GM23338 (cell line): ENCODE results near the gene ERVH48-1.

Experiments
- EZH2 ChIP-seq: fragments of 200-600 bp; sonication (generic); IDR thresholded peaks from one replicate; pipeline ENCODE4 v1.8.0; 2017; ENCODE audit warnings: antibody characterized with exemption, mild to moderate bottlenecking, low read depth; ENCODE audit not compliant: unreplicated experiment
- POLR2AphosphoS5 ChIP-seq: IDR thresholded peaks from 2 replicates; pipeline ENCODE4 v1.6.1; 2016; ENCODE audit warnings: antibody characterized with exemption, low read depth
- TF ChIP-seq, protein P1 (sequence below), 2 experiments: fragments of 200-600 bp in 1 of 2; sonication (generic) in 1 of 2; conservative IDR thresholded peaks; 2 replicates each; pipeline versions ENCODE4 v1.5.1 to v1.6.1; 2016 to 2017; ENCODE audit warnings: antibody characterized with exemption in 2 of 2, low read depth in 2 of 2, mild to moderate bottlenecking in 2 of 2, moderate library complexity in 1 of 2
- TF ChIP-seq, protein P2 (sequence below): fragments of 250-450 bp; sonication (Bioruptor Pico); IDR thresholded peaks from 2 replicates; pipeline ENCODE4 v1.5.0; 2020; ENCODE audit warnings: mild to moderate bottlenecking, moderate library complexity

DNA sequence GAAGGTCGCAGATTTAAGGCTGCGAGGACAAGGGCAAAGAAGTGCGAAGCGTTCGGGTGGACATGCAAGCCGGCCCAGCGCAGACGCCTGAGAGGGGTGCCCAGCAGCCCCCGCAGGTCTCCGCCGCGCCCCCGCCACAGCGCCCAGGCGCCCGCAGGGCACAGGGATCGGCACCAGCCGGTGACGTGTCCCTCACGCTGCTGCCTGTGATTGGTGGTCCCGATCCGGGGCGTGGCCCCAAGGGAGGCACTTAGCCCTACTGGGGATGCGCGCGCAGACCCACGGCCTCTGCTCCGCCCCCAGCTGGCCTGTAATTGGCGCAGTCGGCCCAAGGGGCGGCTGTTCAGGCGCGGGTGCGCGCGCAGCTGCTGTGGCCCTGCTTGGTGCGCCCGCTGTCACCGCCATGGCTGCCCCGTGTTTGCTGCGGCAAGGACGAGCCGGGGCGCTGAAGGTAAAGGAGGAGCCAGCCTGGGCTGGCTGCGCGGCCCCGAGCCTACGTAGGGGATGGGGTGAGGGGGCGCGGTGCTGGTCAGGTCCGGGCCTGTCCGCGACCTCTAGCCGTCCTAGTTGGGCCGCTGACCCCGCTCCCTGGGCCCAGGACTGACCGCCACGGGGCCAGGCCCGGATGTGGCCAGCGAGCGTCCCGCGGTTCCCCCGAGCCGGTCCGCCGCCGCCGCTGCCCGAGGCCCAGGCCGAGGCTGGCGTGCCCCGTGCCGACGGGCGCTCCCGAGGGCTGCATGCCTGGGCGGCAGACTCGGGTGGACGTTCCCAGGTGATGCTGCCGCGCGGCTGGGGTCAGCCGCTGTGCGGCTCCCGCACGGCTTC lies 32.3 kb downstream of the ERVH48-1 start, which contains the start of gene NDUFV3:
- TF ChIP-seq, protein P1, sequence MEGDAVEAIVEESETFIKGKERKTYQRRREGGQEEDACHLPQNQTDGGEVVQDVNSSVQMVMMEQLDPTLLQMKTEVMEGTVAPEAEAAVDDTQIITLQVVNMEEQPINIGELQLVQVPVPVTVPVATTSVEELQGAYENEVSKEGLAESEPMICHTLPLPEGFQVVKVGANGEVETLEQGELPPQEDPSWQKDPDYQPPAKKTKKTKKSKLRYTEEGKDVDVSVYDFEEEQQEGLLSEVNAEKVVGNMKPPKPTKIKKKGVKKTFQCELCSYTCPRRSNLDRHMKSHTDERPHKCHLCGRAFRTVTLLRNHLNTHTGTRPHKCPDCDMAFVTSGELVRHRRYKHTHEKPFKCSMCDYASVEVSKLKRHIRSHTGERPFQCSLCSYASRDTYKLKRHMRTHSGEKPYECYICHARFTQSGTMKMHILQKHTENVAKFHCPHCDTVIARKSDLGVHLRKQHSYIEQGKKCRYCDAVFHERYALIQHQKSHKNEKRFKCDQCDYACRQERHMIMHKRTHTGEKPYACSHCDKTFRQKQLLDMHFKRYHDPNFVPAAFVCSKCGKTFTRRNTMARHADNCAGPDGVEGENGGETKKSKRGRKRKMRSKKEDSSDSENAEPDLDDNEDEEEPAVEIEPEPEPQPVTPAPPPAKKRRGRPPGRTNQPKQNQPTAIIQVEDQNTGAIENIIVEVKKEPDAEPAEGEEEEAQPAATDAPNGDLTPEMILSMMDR (conservative IDR thresholded peaks at IDR 0.05; ENCODE audit: low read depth in 2 of 2) = no peak
- TF ChIP-seq EZH2 (no peak), POLR2AphosphoS5 (peak; percentile 89)
- TF ChIP-seq, protein P2, sequence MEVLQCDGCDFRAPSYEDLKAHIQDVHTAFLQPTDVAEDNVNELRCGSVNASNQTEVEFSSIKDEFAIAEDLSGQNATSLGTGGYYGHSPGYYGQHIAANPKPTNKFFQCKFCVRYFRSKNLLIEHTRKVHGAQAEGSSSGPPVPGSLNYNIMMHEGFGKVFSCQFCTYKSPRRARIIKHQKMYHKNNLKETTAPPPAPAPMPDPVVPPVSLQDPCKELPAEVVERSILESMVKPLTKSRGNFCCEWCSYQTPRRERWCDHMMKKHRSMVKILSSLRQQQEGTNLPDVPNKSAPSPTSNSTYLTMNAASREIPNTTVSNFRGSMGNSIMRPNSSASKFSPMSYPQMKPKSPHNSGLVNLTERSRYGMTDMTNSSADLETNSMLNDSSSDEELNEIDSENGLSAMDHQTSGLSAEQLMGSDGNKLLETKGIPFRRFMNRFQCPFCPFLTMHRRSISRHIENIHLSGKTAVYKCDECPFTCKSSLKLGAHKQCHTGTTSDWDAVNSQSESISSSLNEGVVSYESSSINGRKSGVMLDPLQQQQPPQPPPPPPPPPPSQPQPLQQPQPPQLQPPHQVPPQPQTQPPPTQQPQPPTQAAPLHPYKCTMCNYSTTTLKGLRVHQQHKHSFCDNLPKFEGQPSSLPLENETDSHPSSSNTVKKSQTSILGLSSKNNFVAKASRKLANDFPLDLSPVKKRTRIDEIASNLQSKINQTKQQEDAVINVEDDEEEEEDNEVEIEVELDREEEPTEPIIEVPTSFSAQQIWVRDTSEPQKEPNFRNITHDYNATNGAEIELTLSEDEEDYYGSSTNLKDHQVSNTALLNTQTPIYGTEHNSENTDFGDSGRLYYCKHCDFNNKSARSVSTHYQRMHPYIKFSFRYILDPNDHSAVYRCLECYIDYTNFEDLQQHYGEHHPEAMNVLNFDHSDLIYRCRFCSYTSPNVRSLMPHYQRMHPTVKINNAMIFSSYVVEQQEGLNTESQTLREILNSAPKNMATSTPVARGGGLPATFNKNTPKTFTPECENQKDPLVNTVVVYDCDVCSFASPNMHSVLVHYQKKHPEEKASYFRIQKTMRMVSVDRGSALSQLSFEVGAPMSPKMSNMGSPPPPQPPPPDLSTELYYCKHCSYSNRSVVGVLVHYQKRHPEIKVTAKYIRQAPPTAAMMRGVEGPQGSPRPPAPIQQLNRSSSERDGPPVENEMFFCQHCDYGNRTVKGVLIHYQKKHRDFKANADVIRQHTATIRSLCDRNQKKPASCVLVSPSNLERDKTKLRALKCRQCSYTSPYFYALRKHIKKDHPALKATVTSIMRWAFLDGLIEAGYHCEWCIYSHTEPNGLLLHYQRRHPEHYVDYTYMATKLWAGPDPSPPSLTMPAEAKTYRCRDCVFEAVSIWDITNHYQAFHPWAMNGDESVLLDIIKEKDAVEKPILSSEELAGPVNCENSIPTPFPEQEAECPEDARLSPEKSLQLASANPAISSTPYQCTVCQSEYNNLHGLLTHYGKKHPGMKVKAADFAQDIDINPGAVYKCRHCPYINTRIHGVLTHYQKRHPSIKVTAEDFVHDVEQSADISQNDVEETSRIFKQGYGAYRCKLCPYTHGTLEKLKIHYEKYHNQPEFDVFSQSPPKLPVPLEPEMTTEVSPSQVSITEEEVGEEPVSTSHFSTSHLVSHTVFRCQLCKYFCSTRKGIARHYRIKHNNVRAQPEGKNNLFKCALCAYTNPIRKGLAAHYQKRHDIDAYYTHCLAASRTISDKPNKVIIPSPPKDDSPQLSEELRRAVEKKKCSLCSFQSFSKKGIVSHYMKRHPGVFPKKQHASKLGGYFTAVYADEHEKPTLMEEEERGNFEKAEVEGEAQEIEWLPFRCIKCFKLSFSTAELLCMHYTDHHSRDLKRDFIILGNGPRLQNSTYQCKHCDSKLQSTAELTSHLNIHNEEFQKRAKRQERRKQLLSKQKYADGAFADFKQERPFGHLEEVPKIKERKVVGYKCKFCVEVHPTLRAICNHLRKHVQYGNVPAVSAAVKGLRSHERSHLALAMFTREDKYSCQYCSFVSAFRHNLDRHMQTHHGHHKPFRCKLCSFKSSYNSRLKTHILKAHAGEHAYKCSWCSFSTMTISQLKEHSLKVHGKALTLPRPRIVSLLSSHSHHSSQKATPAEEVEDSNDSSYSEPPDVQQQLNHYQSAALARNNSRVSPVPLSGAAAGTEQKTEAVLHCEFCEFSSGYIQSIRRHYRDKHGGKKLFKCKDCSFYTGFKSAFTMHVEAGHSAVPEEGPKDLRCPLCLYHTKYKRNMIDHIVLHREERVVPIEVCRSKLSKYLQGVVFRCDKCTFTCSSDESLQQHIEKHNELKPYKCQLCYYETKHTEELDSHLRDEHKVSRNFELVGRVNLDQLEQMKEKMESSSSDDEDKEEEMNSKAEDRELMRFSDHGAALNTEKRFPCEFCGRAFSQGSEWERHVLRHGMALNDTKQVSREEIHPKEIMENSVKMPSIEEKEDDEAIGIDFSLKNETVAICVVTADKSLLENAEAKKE (CRISPR knock-in tag) = no peak
